Ureter (tissue), 1 donor: ENCODE data around the gene TNFRSF8. TPM values are rescaled to one million over a fixed set of nuclear protein-coding genes. Genes with fewer than 3 reads are reported as not detected.

Experiments used
- DNase-seq: peaks from one replicate; pipeline ENCODE4 v3.0.0-alpha.2; 2020; ENCODE audit warnings: low spot score
- total RNA-seq: library from RNA; stranded (reverse); gene quantifications from one replicate; pipeline ENCODE4 v1.2.4, GENCODE V29; 2023
- donor health status: DM: yes; HTN: yes; CAD: no.

The TNFRSF8 gene
- total RNA-seq, 1 donor from 2014 or later, result 0.36 TPM

GRCh38 chr1:12155328-12155727 lies 92.2 kb downstream of the TNFRSF8 start:
- DNase-seq, result no peak

GRCh38 chr1:12157366-12158231 lies 94.5 kb downstream of the TNFRSF8 start:
- DNase-seq, result no peak

GRCh38 chr1:12158357-12159092 lies 95.4 kb downstream of the TNFRSF8 start:
- no peak for DNase-seq

GRCh38 chr1:12159816-12160215 lies 96.7 kb downstream of the TNFRSF8 start:
- DNase-seq, result no peak

GRCh38 chr1:12161324-12161661 lies 98.2 kb downstream of the TNFRSF8 start:
- no peak for DNase-seq

GRCh38 chr1:12161662-12162458 lies 98.8 kb downstream of the TNFRSF8 start:
- peak; percentile 90 for DNase-seq

- no peak for DNase-seq
Observed at GRCh38 chr1:12162459-12163137, 99.5 kb downstream of the TNFRSF8 start.

GRCh38 chr1:12163210-12163609 lies 100.1 kb downstream of the TNFRSF8 start:
- no peak for DNase-seq

GRCh38 chr1:12164210-12164609 lies 101.1 kb downstream of the TNFRSF8 start:
- DNase-seq, result no peak

- no peak for DNase-seq
Observed at GRCh38 chr1:12165342-12165741, 102.2 kb downstream of the TNFRSF8 start.

- no peak for DNase-seq
Observed at GRCh38 chr1:12166834-12167492, 103.9 kb downstream of the TNFRSF8 start, which contains the start of gene TNFRSF1B. TSS of gene TNFRSF1B (plus strand) at chr1:12166991. CDS start at chr1:12167092, 101 bp downstream.

- no peak for DNase-seq
Observed at GRCh38 chr1:12167493-12168429, 104.7 kb downstream of the TNFRSF8 start.

GRCh38 chr1:12168451-12169160 lies 105.5 kb downstream of the TNFRSF8 start:
- DNase-seq, result no peak

- DNase-seq, result no peak
Observed at GRCh38 chr1:12169442-12170135, 106.5 kb downstream of the TNFRSF8 start.

- DNase-seq, result no peak
Observed at GRCh38 chr1:12170263-12170671, 107.2 kb downstream of the TNFRSF8 start.

GRCh38 chr1:12171206-12172041 lies 108.3 kb downstream of the TNFRSF8 start:
- DNase-seq, result no peak

GRCh38 chr1:12172042-12172851 lies 109.1 kb downstream of the TNFRSF8 start:
- no peak for DNase-seq
